GM19372 (cell line): ENCODE results near the gene EVA1C.
"Not testable (repeated sequence)": the region's sequence is repeated elsewhere in the genome, so short reads cannot be mapped to it uniquely, and the experiment has no call there.

Experiments
- ATAC-seq: cut with Tn5 transposase; IDR thresholded peaks from one replicate; pipeline ENCODE4 v1.9.1; 2021; ENCODE audit warnings: mild to moderate bottlenecking, low read depth, moderate library complexity; ENCODE audit not compliant: unreplicated experiment

Gene EVA1C

GRCh38 chr21:32521736-32522355 lies 109.3 kb downstream of the EVA1C start:
- ATAC-seq: no peak

- ATAC-seq: no peak
These were observed 111.0 kb downstream of the EVA1C start for GRCh38 chr21:32523463-32523862.

GRCh38 chr21:32523988-32524719 lies 111.6 kb downstream of the EVA1C start:
- ATAC-seq: no peak

DNA sequence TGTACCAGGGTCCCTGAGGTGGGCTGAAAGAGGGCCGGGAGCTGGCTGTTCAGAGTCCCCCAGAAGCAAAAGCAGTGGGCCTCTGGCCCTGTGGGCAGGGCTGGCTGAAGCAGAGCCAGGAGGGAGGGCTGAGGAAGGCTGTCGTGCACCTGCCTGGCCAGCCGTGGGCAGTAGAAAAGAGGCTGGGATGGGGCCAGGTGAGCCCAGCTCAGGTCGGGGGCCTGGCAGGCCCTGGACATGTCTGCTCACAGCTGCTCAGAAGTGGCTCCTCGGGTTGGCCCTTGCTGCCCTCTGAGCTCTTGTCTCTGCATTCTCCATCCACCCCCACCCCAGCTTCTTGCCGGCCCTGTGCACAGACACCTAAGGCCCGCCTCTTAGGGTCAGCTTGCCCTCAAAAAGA lies 112.8 kb downstream of the EVA1C start:
- no peak for ATAC-seq

DNA sequence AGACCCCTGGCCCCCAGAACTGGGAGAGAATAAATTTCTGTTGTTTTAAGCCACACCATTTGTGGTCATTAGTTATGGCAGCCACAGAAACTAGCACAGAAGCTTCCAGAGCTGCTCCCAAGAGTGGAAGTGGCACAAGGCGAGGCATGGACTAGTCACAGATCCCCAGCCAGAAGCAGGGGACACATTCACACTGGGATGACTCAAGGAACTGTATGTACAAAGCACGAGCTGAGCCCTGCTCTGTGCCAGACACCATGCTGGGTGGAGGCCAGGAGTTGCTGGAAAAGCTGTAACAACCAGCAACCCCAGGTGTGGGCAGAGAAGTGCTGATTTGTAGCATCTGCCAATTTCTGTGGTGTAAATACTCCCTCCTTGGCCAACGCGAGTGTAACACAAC lies 117.2 kb downstream of the EVA1C start:
- ATAC-seq: no peak

DNA sequence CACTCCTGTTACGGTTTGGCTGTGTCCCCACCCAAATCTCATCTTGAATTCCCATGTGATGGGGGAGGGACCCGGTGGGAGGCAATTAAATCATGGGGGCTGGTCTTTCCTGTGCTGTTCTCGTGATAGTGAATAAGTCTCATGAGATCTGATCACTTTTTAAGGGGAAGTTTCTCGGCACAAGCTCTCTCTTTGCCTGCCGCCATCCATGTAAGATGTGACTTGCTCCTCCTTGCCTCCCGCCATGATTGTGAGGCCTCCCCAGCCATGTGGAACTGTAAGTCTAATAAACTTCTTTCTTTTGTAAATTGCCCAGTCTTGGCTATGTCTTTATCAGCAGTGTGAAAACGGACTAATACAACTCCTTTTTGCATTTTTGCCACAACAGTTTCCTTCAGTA lies 118.3 kb downstream of the EVA1C start:
- not testable (repeated sequence) for ATAC-seq

DNA sequence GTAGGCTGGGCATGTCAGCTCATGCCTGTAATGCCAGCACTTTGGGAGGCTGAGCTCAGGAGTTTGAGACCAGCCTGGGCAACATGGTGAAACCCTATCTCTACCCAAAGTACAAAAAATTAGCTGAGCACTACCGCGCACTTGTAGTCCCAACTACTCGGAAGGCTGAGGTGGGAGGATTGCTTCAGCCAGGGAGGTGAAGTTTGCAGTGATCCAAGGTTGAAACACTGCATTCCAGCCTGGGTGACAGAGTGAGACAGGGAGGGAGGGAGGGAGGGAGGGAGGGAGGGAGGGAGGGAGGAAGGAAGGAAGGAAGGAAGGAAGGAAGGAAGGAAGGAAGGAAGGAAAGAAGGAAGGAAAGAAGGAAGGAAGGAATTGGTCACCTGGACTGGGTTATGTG lies 119.1 kb downstream of the EVA1C start:
- ATAC-seq: not testable (repeated sequence)

- no peak for ATAC-seq
These were observed 120.1 kb downstream of the EVA1C start for GRCh38 chr21:32532636-32533035.

DNA sequence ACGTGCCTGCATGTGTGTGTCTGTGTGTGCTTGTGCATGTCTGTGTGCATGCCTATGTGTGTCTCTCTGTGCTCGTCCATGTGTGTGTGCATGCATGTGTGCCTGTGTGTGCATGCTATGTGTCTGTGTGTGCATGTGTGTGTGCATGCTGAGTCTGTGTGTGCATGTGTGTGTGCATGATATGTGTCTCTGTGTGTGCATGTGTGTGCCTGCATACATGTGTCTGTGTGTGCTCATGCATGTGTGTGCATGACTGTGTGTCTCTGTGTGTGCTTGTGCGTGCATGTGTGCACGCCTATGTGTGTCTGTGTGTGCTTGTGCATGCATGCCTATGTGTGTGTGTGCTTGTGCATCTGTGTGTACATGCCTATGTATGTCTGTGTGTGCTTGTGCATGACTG lies 120.5 kb downstream of the EVA1C start:
- no peak for ATAC-seq

GRCh38 chr21:32533611-32534010 lies 121.1 kb downstream of the EVA1C start:
- no peak for ATAC-seq

DNA sequence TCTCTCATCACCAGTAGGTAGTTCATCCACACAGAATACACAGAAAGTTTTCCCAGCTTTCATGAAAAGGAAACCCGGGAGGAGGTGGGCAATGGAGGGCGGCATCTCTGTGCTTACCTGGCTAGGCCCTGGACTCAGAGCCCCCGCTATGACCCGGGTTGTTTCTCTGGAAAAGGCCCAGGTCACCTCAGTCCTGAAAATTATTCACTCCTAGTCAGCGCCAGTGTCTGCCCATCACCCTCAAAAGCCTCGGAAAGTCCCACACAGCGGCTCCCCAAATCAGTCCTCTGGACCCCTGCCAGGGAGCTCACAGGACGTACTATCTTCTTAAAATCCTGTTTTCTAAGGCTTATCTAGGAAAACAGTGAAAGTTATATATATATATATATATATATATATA lies 121.6 kb downstream of the EVA1C start:
- no peak for ATAC-seq

GRCh38 chr21:32535612-32536011 lies 123.1 kb downstream of the EVA1C start:
- no peak for ATAC-seq

GRCh38 chr21:32537569-32537881 lies 125.0 kb downstream of the EVA1C start:
- no peak for ATAC-seq

DNA sequence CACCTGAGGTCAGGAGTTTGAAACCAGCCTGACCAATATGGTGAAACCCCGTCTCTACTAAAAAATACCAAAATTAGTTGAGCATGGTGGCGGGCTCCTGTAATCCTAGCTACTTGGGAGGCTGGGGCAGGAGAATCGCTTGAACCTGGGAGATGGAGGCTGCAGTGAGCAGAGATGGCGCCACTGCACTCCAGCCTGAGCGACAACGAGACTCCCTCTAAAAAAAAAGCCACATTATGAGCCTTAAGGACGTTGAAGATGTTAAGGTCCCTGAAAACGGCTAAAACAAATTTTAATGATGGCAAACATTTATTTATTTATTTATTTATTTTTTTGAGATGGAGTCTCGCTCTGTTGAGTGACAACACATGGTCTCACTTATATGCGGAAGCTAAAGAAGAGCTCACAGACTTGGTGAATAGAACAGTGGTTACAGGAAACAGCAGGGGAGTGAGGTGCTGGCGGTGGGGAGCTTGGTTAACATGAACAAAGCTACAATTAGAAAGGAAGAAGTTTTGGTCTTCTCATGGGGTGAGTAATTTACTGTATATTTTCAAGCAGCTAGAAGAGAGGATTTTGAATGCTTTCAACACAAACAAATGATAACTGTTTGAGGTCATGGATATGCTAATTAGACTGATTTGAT lies 125.8 kb downstream of the EVA1C start:
- ATAC-seq: no peak

DNA sequence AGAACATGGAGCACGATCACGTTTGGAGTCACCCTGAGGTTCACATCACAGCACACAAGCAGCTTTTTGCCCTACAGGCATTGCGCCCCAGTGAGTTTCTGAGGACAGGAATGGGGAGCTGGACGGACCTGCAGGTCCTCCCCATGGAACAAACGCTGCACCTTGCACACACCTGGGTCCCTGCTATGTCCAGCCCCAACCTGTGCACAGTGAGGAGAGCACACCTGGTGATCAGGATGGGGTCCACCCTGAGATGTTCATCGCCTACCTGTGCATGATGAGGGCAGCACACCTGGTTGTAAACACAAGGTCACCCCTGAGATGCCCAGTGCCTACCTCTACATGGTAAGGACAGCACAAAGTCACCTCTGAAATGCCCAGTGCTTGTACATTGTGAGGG lies 126.9 kb downstream of the EVA1C start:
- ATAC-seq: no peak

- ATAC-seq: not testable (repeated sequence)
These were observed 130.6 kb downstream of the EVA1C start for GRCh38 chr21:32543056-32543455.

GRCh38 chr21:32543975-32544374 lies 131.5 kb downstream of the EVA1C start:
- ATAC-seq: no peak

DNA sequence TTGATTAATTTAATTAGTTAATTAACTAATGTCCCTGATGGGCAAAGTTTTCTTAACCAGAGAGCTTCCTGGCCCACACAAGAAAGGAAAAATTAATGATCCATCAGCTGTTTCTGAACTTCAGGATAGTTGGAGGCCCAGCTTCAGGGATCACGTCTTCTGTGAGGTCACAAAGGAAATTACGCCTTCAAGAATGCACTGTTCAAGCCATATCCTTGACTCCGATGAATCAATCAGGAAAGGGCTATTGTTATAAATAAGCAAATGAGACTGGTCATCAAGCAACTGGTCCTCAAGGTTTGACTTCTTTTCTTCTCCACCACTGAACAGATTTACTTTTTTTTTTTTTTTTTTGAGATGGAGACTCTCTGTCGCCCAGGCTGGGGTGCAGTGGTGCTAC lies 132.2 kb downstream of the EVA1C start:
- ATAC-seq: no peak

GRCh38 chr21:32545948-32546441 lies 133.5 kb downstream of the EVA1C start:
- no peak for ATAC-seq

DNA sequence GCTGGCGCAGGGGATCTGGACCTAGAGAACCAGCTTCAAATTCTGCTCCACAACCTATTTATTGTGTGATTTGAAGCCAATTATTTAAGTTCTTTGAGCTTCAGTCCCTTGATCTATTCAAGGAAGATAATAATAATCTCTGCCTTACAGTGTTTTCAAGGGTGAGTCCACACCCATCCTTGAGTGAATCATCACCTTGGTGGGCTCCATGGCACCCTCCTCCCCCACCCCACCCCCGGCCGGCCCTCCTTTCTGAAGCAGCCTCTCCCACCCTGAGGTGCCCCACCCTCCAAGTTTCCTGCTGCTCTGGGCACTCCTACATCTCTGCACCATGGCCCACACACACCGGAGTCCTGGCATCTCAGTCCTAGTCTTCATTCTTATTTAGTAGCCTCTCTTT lies 134.5 kb downstream of the EVA1C start:
- ATAC-seq: no peak

DNA sequence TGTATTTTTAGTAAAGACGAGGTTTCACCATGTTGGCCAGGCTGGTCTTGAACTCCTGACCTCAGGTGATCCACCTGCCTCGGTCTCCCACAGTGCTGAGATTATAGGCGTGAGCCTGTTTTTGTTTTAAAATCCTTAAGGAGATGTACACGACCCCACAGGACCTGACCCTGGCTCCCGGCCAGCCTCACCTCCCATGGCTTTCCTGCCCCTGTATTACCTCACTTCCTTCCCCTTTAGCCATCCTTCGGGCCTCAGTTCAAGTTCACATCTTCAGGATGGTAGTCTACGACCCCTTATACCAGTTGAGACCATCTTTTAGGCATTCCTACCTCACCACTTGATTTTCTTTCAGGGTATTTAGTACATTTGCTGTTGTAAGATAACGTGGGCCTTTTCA lies 136.5 kb downstream of the EVA1C start:
- no peak for ATAC-seq

DNA sequence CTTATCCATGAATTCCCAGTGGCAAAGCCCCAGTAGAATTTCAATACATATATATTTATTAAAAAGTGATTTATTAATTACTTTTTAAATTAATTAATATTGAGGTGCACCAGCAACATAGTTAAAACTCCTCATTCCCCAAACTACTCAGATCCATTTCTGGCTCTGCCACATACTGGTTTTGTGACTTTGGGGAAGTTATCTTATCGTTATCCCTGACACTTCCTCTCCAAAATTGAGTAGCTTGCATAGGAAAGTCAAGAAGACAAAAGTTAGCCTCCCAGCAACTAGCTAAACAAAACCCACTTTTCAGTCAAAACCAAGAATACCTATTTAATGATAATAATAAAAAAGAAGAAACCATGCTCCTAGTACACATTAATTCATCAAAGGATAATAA lies 136.9 kb downstream of the EVA1C start:
- no peak for ATAC-seq
